Stimulated activated naive CD4-positive, alpha-beta T cell treated with Interleukin-2 at 50 U/mL for 16 hours (primary cell): ENCODE data around the gene METTL26.
A peak's percentile ranks its signal among the peaks of the same experiment; 100 is the strongest.

Experiments used
- DNase-seq: peaks from one replicate; lab custom pipeline; 2025; lab: John Stamatoyannopoulos, UW

Gene METTL26

DNA sequence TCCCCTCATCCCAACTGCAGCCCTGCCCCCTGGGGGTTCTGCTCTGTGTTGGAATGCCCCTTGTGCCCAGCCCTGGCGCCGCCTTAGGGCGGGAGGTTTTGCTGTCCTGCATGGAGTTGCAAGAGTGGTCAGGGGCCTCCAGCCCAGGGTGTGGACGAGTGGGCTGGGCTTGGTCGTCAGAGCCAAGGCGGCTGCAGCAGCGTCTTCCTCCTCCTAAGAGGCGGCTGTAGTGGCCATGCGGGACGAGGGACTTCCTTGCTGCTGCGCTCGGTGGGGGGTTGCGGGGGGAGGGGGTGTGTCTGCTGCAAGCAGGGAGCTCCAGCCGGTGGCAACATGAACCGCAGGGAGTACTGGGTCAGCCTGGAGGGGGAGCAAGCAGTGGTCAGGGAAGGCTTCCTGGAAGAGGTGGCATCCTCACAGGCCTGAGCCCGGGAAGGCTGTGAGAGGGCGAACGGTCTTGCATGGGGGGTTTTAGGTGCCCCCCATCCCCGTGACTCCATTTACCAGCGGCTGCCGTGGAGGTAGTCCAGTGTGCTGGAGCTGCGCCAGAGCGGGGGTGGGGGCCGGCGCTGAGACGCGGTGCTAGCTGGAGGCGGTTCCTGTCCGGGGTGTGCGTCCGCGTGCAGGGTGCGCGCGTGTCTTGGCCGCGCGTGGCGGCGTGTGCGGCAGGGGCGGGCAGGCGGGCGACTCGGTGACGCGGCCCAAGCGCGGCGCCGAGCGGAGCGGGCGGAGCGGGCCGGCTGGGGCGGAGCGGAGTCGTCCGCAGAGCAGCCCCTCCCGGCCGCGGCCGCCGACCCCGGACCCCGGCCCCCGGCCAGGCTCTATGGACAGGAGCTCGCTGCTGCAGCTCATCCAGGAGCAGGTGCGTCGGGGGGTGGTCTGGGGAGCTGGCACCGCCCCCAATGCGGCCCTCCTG is 39.1 kb upstream of the METTL26 start, which contains the start of gene RHBDL1:
RHBDL1 (plus strand) TSS at position 704 of the 916 bp plus-strand sequence; CDS start at position 824, 120 bp downstream.
- DNase-seq = no peak

DNA sequence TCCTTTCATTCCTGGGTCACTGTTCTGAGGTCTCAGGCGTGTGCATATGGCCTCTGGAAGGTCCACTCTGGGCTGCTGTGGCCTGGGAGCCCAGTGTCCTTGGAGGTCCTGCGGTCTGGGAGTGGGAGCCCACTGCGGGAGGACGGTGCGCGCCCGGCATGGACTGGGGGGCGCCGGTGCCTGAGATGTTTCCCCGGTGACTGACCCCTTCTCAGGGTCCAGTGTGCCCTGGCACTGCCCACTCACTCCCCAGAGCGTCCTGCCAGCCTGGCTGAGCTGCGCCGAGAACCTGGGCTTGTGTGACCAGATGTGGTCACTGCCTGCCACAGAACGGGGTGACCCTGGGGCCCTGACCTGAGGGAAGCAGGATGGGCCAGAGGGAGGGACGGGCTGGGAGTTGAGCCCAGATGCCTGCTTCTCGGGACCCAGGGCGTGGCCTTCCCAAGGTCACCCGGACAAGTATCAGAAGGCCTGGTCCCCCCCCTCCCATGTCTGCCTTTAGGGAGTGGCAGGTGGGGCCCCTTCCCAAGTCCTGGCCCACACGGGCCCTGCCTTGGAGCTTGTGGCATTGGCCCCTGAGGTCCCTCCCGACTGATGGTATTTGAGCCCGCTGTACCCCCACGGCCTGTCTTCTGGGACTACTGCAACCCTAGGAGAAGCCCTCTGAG is 38.2 kb upstream of the METTL26 start:
- no peak for DNase-seq

DNA sequence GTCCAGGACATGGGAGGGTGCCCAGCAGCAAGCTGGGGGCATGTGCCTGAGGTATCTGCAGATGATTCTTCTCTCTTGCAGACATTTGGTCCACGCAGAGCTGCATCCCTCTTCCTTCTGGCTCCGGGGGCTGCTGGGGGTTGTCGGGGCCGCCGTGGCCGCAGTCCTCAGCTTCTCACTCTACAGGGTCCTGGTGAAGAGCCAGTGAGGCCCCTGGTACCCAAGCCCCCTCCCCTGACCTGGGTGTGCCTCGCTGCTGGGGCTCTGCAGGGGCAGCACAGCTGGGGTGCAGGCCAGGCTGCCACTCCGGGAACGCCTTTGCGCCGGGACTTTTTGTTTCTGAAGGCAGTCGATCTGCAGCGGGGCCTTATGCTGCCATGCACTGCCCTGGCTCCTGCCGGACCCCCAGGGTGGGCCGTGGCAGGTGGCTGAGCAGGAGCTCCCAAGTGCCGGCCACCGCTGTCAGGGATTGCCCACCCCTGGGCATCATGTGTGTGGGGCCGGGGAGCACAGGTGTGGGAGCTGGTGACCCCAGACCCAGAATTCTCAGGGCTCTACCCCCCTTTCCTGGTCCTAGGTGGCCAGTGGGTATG is 37.4 kb upstream of the METTL26 start:
- no peak for DNase-seq

DNA sequence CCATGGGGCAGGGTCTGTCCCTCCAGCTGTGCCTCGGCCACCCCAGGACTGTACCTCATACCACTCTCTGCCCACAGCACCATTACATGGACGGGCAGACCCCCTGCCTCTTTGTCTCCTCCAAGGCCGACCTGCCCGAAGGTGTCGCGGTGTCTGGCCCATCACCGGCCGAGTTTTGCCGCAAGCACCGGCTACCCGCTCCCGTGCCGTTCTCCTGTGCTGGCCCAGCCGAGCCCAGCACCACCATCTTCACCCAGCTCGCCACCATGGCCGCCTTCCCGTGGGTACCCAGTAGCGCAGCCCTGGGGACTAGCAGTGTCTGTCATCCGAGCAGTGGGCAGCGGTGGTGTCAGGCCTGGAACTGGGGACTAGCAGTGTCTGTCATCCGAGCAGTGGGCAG is 36.7 kb upstream of the METTL26 start:
- no peak for DNase-seq

DNA sequence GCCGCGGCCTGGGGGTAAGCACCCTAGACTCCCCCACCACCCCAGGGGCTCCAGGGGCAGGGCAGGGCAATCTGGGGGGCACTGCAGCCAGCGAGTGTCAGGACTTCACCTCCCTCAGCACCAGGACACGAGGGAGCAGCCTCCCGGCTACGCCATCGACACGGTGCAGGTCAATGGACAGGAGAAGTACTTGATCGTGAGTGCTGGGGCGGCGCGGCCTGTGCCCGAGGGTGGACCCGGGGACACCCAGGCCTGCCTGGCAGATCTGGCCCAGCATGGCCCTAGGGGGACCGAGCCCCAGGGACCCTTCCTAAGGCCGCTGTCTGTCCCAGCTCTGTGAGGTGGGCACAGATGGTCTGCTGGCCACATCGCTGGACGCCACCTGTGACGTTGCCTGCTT is 36.3 kb upstream of the METTL26 start:
- DNase-seq = no peak

DNA sequence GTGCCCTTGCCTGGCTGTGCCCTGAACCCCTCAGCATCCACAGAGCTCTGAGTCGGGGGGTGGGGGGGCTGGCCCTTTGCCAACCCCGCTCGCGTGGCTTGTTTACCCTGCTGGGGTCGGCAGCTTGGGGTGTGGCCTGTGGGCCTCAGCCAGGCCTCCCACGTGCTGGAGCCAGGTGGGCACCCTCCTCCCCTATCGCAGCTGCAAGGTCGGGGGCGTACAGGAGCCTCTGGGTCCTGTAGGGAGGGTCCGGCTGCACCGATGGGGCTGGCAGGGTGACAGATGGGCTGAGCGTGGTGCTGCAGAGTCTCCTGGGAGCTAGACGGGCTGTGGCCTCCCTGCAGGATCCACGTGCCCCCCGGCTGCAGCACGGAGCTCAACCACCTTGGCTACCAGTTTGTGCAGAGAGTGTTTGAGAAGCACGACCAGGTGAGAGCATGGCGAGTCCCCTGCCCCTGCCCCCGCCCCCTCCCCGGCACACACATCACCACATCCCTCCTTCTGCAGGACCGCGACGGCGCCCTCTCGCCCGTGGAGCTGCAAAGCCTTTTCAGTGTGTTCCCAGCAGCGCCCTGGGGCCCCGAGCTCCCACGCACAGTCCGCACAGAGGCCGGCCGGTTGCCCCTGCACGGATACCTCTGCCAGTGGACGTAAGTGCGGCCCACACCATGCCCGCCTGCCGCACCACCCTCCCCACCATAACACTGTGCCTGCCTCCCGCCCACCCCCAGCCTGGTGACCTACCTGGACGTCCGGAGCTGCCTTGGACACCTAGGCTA is 35.4 kb upstream of the METTL26 start:
- no peak for DNase-seq

DNA sequence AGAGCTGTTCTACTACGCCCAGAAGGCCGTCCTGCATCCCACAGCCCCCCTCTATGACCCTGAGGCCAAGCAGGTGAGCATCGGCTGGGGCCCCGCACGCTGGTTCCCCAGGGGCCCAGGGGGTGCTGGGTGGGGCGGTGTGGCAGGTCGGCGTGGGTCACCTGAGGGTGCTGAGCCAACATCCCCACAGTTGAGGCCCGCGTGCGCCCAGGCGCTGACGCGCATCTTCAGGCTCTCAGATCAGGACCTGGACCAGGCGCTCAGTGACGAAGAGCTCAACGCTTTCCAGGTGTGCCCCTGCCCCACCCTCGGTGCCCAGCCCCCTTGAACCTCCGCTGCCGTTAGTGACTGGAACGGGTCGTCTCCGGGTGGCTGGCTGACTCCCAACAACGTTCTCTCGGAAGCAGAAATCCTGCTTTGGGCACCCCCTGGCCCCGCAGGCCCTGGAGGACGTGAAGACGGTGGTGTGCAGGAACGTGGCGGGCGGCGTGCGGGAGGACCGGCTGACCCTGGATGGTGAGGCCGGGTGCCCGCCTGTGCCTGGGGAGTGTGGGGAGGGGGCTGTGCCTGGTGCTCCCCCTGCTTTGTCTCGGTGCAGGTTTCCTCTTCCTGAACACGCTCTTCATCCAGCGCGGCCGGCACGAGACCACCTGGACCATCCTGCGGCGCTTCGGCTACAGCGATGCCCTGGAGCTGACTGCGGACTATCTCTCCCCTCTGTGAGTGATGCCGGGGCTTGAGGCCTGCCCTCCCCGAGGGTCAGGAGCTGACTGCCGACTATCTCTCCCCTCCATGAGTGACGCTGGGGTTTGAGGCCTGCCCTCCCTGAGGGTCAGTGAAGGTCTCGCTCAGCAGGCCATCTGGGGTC is 34.6 kb upstream of the METTL26 start:
- no peak for DNase-seq

DNA sequence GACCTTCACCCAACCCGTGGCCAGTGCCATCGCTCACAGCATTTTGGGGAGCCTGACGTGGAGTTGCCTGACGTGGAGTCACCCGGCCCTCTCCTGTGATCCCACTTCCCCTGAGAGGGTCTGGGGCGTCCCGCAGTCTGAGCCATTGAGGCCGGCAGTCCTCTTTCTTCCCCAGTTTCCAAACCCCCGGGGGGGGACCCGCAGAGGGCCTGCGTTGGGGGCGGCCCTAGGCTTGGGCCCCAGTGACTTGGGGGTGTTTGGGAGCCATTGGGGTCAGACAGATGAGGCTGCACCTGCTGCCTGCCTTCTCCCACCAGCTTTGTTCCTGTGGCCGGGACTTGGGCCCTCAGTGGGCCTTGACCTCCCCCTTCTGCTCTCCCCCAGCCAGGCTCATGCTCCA is 33.6 kb upstream of the METTL26 start:
- no peak for DNase-seq

DNA sequence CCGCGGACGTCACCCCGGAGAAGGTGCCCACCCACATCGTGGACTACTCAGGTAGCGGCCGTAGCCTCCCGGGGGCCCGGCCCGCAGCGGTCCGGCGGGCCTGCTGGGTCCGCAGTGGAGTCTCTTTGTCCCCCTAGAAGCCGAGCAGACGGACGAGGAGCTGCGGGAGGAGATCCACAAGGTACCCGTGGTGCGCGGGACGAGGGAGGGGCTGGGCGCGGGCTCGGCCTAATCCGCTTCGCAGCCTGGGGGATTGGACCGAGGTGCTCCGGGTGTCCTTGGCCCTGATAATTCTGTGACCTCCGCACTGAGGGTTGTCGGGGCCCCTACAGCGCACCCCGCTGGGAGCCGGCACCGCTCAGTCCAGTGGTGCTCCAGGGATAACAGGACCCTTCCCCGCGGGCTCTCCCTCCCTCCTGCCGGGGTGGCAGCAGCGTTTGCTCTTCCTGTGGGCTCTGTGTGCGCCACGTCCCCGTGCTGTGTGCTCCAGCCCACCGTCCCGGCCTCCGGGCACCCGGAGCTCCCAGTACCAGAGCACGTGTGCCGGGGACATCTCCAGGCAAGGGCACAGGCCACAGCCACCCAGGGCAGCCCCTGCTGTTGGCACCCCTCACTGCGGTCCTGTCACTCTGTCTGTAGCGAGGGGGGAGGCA is 32.5 kb upstream of the METTL26 start:
- no peak for DNase-seq

DNA sequence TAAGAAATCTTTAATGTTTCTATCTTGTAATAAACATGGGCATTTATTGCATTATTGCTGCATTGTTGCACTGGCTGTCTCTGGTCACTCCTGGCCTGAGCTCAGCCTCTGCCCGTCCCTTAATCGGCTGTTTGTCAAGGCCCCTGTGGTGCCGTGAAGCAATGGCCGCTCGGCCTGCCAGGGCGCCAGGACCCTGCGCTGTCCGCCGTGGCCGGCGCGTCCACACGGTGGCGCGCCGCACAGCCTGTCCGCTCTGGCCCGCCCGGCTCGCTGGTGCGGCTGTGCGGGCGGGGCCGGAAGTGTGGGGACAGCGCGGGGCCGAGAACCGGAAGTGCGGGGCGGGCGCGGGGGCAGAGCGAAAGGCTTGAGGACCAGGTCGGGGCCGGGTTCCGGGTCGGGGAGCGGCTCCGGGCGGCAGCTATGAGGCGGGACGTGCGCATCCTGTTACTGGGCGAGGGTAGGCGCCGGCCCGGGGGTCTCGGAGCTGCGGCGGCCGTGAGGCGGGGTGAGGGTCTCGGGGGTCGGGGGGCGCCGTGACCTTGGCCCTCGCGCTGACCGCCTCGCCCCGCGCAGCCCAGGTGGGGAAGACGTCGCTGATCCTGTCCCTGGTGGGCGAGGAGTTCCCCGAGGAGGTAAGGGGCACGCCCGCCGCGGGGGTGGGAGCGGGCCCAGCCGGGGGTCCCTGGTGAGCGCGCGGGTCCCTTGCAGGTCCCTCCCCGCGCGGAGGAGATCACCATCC is 31.8 kb upstream of the METTL26 start, which contains the start of gene RHOT2:
RHOT2 (plus strand) TSS at position 353 of the 739 bp plus-strand sequence; CDS start at position 421, 68 bp downstream.
- peak; percentile 92 for DNase-seq

DNA sequence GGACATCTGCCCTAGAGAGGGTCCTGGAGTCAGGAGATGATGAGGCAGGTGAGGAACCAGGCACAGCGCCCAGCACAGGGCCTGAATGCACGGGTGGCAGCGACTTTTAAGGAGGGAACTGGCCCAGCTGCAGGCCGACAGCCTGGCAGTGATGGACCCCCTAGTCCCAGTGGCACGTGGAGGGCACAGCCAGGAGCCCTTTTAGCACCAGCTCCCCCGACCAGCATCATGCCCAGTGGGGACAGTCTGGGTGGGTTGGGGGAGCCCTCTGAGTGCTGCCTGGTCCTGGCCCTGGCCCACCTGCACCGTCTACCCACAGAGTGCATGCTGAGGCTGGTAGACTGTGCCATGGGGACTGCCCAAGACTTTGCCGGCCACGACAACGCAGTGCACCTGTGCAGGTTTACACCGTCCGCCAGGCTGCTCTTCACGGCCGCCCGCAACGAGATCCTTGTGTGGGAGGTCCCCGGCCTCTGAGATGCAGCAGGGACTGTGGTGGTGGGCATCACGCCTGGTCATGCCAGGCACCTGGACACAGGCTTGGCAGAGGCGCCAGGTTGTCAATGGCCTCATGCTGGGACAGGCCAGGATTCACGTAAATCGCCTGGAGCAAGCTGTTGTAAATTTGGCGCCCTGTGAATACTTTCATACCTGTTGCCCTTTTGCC is 31.1 kb upstream of the METTL26 start:
- no peak for DNase-seq

DNA sequence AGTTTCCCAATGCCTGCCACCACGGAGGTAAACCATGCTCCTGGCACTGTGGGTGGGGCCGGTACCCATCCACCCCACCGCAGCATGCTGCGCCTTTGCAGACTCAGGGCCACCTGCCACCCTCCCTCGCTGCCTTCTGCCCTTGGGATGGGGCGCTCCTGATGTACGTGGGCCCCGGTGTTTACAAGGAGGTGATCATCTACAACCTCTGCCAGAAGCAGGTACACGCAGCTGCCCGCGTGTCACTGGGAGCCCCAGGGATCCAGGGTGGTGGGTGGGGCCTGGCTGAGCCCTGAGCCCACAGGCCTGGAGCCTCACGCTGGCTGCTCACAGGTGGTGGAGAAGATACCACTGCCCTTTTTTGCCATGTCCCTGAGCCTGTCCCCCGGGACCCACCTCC is 30.5 kb upstream of the METTL26 start:
- DNase-seq = no peak

DNA sequence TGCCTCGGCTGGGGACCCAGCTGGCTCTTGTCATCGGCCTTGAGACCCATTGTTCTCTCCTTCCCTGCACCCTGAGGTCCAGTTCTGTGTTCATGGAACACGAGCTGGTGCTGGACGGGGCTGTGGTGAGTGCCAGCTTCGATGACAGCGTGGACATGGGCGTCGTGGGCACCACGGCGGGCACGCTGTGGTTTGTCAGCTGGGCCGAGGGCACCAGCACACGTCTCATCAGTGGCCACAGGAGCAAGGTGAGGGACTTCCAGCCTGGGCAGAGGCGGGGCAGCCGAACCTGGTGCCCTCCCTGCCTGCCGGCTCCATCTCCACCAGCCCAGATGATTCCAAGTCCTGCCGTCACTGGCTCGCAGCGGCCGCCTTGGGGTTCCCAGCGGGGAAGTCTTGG is 26.5 kb upstream of the METTL26 start:
- no peak for DNase-seq

DNA sequence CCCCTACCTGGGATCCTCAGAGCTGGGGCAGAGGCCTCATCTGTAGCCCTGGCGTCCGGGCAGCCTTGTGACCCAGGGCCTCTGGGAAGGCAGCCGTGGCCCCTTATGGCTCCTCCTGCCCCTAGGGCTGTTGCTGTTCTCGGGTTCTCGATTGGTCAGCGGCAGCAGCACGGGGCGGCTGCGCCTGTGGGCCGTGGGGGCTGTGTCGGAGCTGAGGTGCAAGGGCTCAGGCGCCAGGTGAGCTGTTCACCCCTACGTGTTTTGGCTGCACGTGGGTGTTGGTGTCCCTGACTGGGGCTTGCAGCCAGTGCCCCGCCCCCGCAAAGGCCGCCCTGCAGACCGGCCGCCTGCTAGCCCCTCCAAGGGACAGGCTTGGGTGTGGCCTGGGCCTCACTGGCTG is 26.0 kb upstream of the METTL26 start:
- DNase-seq = no peak

DNA sequence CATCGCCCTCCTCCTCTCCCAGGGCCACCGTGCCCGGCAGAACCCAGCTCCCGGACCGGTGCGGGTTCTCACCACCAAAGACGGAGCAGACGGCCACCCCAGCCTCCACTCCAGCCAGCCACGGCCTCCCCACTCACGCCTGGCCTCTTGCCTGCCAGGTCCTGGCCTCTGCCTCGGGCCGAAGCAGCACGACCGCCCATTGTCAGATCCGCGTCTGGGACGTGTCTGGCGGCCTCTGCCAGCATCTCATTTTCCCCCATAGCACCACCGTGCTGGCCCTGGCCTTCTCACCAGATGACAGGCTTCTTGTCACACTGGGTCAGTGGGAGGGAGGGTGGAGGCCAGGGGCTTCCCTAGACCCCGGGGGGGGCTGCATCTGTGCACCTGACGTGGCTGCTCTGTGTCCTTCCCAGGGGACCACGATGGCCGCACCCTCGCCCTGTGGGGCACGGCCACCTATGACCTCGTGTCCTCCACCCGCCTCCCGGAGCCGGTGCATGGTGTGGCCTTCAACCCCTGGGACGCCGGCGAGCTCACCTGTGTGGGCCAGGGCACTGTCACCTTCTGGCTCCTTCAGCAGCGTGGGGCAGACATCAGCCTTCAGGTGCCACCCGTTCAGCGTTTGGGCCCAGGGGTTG is 25.2 kb upstream of the METTL26 start:
- DNase-seq = no peak

DNA sequence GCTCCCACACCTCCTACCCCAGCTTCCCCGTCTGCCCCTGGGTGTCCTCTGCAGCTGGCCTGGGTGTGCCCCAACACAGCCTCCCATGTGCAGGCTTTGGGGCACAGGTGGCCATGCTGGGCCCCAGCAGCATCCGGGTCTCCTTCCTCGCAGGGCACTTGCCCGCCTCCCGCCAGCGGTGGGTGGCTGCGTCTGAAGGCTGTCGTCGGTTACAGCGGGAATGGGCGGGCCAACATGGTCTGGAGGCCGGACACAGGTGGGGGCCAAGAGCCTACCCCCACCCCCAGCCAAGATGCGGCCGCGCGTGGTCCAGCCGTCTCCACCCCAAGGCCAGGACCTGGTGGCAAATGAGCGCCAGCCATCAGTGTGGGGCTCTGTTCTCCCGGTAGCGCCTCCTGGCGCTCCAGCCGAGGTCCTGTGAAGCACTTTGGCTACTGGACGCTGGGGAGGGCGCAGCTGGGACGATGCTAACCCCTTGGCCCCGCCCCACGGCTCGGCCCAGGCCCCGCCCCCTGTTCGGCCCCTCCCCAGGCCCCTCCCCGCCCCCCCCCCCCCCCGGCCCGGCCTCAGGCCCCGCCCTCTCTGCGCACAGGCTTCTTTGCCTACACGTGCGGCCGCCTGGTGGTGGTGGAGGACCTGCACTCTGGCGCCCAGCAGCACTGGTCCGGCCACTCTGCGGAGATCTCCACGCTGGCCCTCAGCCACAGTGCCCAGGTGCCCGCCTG is 24.5 kb upstream of the METTL26 start:
- DNase-seq = peak; percentile 69

DNA sequence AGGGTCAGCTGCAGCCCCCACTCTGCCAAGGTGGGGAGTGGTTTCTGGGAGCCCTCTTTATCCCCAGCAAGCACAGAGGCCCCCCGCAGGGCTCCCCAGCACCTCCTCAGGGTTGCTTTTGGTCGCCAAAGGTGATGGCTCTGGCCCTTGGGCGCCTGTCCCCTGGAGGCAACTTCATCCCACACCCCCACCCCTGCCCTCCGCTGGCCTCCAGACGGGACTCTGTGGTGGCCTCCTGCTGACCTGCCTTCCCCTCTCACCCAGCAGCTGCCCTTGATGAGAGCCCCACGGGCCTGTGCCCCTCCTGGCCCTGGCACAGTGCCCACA is 24.0 kb upstream of the METTL26 start:
- DNase-seq = no peak

DNA sequence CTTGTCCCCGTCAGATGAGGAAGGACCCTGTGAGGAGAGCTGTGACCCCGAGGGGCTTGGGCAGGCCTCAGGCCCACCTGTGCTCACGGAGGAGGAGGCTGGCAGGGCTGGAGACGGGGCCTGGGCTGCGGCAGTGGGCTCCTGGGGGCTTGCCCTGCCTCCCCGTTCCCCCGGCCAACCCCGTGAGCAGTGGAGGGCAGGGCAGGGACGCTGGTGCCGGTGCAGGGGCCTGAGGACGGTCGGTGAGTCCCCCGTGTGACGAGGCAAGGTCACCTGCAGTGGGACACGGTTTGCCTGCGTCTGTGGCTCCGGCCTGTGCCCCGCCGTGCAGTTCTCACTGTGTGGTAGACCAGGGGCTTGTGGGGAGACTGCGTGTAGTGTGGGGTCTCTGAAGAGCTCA is 23.5 kb upstream of the METTL26 start:
- no peak for DNase-seq
